H1 (cell line): ENCODE data around the gene ARFGAP3. TPM values are rescaled to one million over a fixed set of nuclear protein-coding genes. Genes with fewer than 3 reads are reported as not detected.

Source experiments
- CTCF ChIA-PET: fragments of 300-600 bp; sonication (Branson Sonifier 250); formaldehyde crosslinking; loops from one replicate; lab custom pipeline; 2021; ENCODE audit not compliant: partially characterized antibody; lab: Charles Lee
- POLR2A ChIA-PET: fragments of 300-600 bp; sonication (Branson Sonifier 250); formaldehyde crosslinking; loops from one replicate; lab custom pipeline; 2021; ENCODE audit warnings: inconsistent platforms; ENCODE audit not compliant: partially characterized antibody; lab: Charles Lee
- DNase-seq, 2 experiments: peaks; one replicate each; pipeline versions ENCODE4 v3.0.0 to v3.0.0-alpha.2; 2010 to 2022; ENCODE audit warnings: low spot score in 2 of 2, low read depth in 1 of 2, mixed read lengths in 1 of 2
- FAIRE-seq: peaks from 2 replicates; lab custom pipeline; 2011; peaks lifted over from hg19 to GRCh38; lab: Jason Lieb, UNC
- H2AFZ ChIP-seq: 2 replicates; pipeline ENCODE4 v1.8.1; 2012; ENCODE audit warnings: low read length, inconsistent platforms
- H2AK5ac ChIP-seq: 2 replicates; pipeline ENCODE4 v1.6.1; 2013; ENCODE audit warnings: low read depth, low read length
- H2BK120ac ChIP-seq: replicated peaks from 2 replicates; pipeline ENCODE3; 2013; ENCODE audit warnings: low read depth, low read length, inconsistent platforms
- H2BK12ac ChIP-seq: 2 replicates; pipeline ENCODE4 v1.6.1; 2013; ENCODE audit warnings: low read depth, low read length
- H2BK15ac ChIP-seq: 2 replicates; pipeline ENCODE4 v1.6.1; 2013; ENCODE audit warnings: low read length
- H2BK20ac ChIP-seq: 2 replicates; pipeline ENCODE4 v1.6.1; 2013; ENCODE audit warnings: low read length
- H2BK5ac ChIP-seq: 2 replicates; pipeline ENCODE4 v1.6.1; 2013; ENCODE audit warnings: low read depth, low read length
- H3K14ac ChIP-seq: 2 replicates; pipeline ENCODE4 v1.6.1; 2013; ENCODE audit warnings: inconsistent platforms; ENCODE audit not compliant: insufficient read length
- H3K18ac ChIP-seq: 2 replicates; pipeline ENCODE4 v1.6.1; 2013; ENCODE audit warnings: low read length; ENCODE audit errors: extremely low read depth
- H3K23ac ChIP-seq: 2 replicates; pipeline ENCODE4 v1.6.1; 2013; ENCODE audit warnings: inconsistent platforms; ENCODE audit not compliant: insufficient read length
- H3K23me2 ChIP-seq: 2 replicates; pipeline ENCODE4 v1.6.1; 2013; ENCODE audit warnings: low read depth, low read length
- H3K27ac ChIP-seq: 2 replicates; pipeline ENCODE4 v1.6.1; 2011; ENCODE audit warnings: low read depth, low read length, inconsistent platforms
- H3K27me3 ChIP-seq, 4 experiments: replicated peaks in 1 of 4; 1 replicate in 1 of 4; 2 replicates in 3 of 4; pipeline versions ENCODE4 v1.6.1 to v1.8.1; 2011 to 2013; ENCODE audit warnings: low read length in 3 of 4, mild to moderate bottlenecking in 3 of 4, inconsistent platforms in 2 of 4, mixed read lengths in 2 of 4, moderate library complexity in 1 of 4; ENCODE audit not compliant: control insufficient read depth in 3 of 4, insufficient read depth in 3 of 4; ENCODE audit errors: extremely low read depth in 1 of 4
- H3K36me3 ChIP-seq, 4 experiments: 2 replicates each; pipeline versions ENCODE4 v1.6.1 to v1.8.1; 2011 to 2013; ENCODE audit warnings: mild to moderate bottlenecking in 4 of 4, low read length in 3 of 4, moderate library complexity in 2 of 4, control low read depth in 1 of 4, inconsistent platforms in 1 of 4; ENCODE audit not compliant: insufficient read depth in 4 of 4, control insufficient read depth in 2 of 4
- H3K4ac ChIP-seq: replicated peaks from 2 replicates; pipeline ENCODE3; 2013; ENCODE audit warnings: low read length, low read depth, mixed read lengths, inconsistent platforms; ENCODE audit not compliant: insufficient read length
- H3K4me1 ChIP-seq, 4 experiments: replicated peaks in 1 of 4; 1 replicate in 1 of 4; 2 replicates in 3 of 4; pipeline versions ENCODE4 v1.6.1 to v1.8.1; 2011 to 2013; ENCODE audit warnings: low read length in 3 of 4, inconsistent platforms in 2 of 4, mixed read lengths in 1 of 4; ENCODE audit not compliant: insufficient read depth in 4 of 4, control insufficient read depth in 3 of 4
- H3K4me2 ChIP-seq, 2 experiments: 2 replicates each; pipeline versions ENCODE4 v1.6.1 to v1.8.1; 2011 to 2013; ENCODE audit warnings: low read depth in 2 of 2, low read length in 2 of 2, control low read depth in 1 of 2, inconsistent platforms in 1 of 2, mild to moderate bottlenecking in 1 of 2; ENCODE audit not compliant: insufficient read depth in 1 of 2
- H3K4me3 ChIP-seq, 4 experiments: fragments of 200-600, 300-600 bp in 1 of 4; sonication (generic), shearing (Covaris generic), sonication (Bioruptor Twin) in 1 of 4; 2 replicates each; pipeline versions ENCODE4 v1.5.1 to v1.8.1; 2011 to 2016; ENCODE audit warnings: low read length in 4 of 4, low read depth in 3 of 4, control low read depth in 2 of 4, inconsistent platforms in 2 of 4, mild to moderate bottlenecking in 2 of 4, mixed read lengths in 1 of 4, moderate library complexity in 1 of 4; ENCODE audit not compliant: insufficient read depth in 2 of 4; ENCODE audit errors: extremely low read depth in 1 of 4
- H3K56ac ChIP-seq: replicated peaks from 2 replicates; pipeline ENCODE3; 2013; ENCODE audit warnings: low read depth, mild to moderate bottlenecking, mixed read lengths, low read length, inconsistent platforms; ENCODE audit not compliant: insufficient read length
- H3K79me1 ChIP-seq: 2 replicates; pipeline ENCODE4 v1.6.1; 2013; ENCODE audit warnings: low read depth, low read length, control low read depth
- H3K79me2 ChIP-seq, 2 experiments: 2 replicates each; pipeline versions ENCODE4 v1.6.1 to v1.8.1; 2012 to 2013; ENCODE audit warnings: low read length in 2 of 2, mild to moderate bottlenecking in 2 of 2, inconsistent platforms in 1 of 2; ENCODE audit not compliant: insufficient read depth in 2 of 2, control insufficient read depth in 1 of 2
- H3K9ac ChIP-seq, 4 experiments: replicated peaks in 1 of 4; 1 replicate in 1 of 4; 2 replicates in 3 of 4; pipeline versions ENCODE4 v1.6.1 to v1.8.1; 2011 to 2013; ENCODE audit warnings: low read depth in 3 of 4, low read length in 3 of 4, control low read depth in 2 of 4, mild to moderate bottlenecking in 2 of 4, moderate library complexity in 2 of 4, inconsistent platforms in 1 of 4; ENCODE audit errors: extremely low read depth in 1 of 4
- H3K9me3 ChIP-seq, 2 experiments: 2 replicates each; pipeline versions ENCODE4 v1.6.1 to v1.8.1; 2012 to 2013; ENCODE audit warnings: mild to moderate bottlenecking in 2 of 2, moderate library complexity in 2 of 2, control low read depth in 1 of 2, inconsistent platforms in 1 of 2, low read depth in 1 of 2, low read length in 1 of 2, mixed read lengths in 1 of 2; ENCODE audit not compliant: insufficient read depth in 2 of 2
- H4K20me1 ChIP-seq, 2 experiments: replicated peaks in 1 of 2; 2 replicates each; pipeline versions ENCODE3 to v1.8.1; 2011 to 2013; ENCODE audit warnings: inconsistent platforms in 2 of 2, low read length in 2 of 2, mild to moderate bottlenecking in 1 of 2; ENCODE audit not compliant: insufficient read depth in 2 of 2, control insufficient read depth in 1 of 2
- H4K5ac ChIP-seq: 2 replicates; pipeline ENCODE4 v1.6.1; 2013; ENCODE audit warnings: low read length, low read depth, mixed read lengths, inconsistent platforms; ENCODE audit not compliant: insufficient read length
- H4K8ac ChIP-seq: 2 replicates; pipeline ENCODE4 v1.8.0; 2013; ENCODE audit warnings: mild to moderate bottlenecking, moderate library complexity, low read length, inconsistent platforms; ENCODE audit not compliant: insufficient read depth; ENCODE audit errors: extremely low read depth
- H4K91ac ChIP-seq: replicated peaks from 2 replicates; pipeline ENCODE3; 2013; ENCODE audit warnings: low read length, mixed read lengths, inconsistent platforms; ENCODE audit not compliant: insufficient read length
- BCL11A ChIP-seq, 2 experiments: IDR thresholded peaks; one replicate each; pipeline ENCODE4 v1.6.1; 2011; ENCODE audit warnings: low read depth in 2 of 2, low read length in 2 of 2, mild to moderate bottlenecking in 2 of 2
- CBX8 ChIP-seq: fragments of 300-800, 300-1000 bp; sonication (generic); IDR thresholded peaks from 2 replicates; pipeline ENCODE4 v1.7.1; 2016; ENCODE audit warnings: low read depth, low read length, borderline replicate concordance
- CHD1 ChIP-seq: IDR thresholded peaks from 2 replicates; pipeline ENCODE4 v1.6.1; 2012; ENCODE audit warnings: low read depth, low read length, improper control_type of control experiment
- GTF2F1 ChIP-seq: IDR thresholded peaks from 2 replicates; pipeline ENCODE4 v1.6.1; 2012; ENCODE audit warnings: low read depth, low read length, improper control_type of control experiment, borderline replicate concordance
- JUND ChIP-seq: IDR thresholded peaks from 2 replicates; pipeline ENCODE4 v1.6.1; 2011; ENCODE audit warnings: mild to moderate bottlenecking, improper control_type of control experiment, low read length
- KDM5A ChIP-seq: fragments of 200-600 bp; IDR thresholded peaks from 2 replicates; pipeline ENCODE4 v1.7.1; 2012; ENCODE audit warnings: mild to moderate bottlenecking, low read length, inconsistent platforms, mixed read lengths
- WGBS, 2 experiments: shearing (Covaris generic) in 1 of 2; methylation state at CpG; one replicate each; pipeline versions ENCODE4 v1.1.6 to v1.1.7; 2013 to 2015; ENCODE audit warnings: low lambda C conversion rate in 2 of 2, mixed read lengths in 2 of 2, inconsistent platforms in 1 of 2, low coverage in 1 of 2, missing lambda C conversion rate in 1 of 2; ENCODE audit not compliant: insufficient replicate concordance in 2 of 2, insufficient coverage in 1 of 2, insufficient read length in 1 of 2; ENCODE audit errors: extremely low coverage in 1 of 2, missing lambda C conversion rate in 1 of 2; 5-methylcytosine and 5-hydroxymethylcytosine counted together
- polyA plus RNA-seq, 7 experiments: library from polyadenylated mRNA; depleted of rRNA in 3 of 7; stranded (reverse) in 5 of 7; unstranded in 2 of 7; fragments of >200 nt in 5 of 7; fragments of 200-250 nt in 2 of 7; gene quantifications; 1 replicate in 5 of 7; 2 replicates in 1 of 7; 4 replicates in 1 of 7; pipeline versions ENCODE4 v1.2.1 to v1.2.3, GENCODE V29; 2011 to 2013; ENCODE audit warnings: missing spikeins in 2 of 7, mixed read lengths in 2 of 7
- total RNA-seq: library from RNA; stranded (reverse); fragmentation: NEBNext Ultra II Directional; extraction: Animal tissue kit (Norgen Biotek cat#: 25700); gene quantifications from 2 replicates; pipeline ENCODE4 v1.2.1, GENCODE V29; 2021

Gene ARFGAP3
- total and polyA plus RNA-seq, 2 of the 8 experiments (the other 6 are each of a cell fraction or from before 2014, with no cell fraction given), result 9.7 to 16.0 TPM

GRCh38 chr22:42893371-42894150 is 36.5 kb upstream of the ARFGAP3 start:
- Histone ChIP-seq H3K36me3 (peaks cover 1 to 8% (median 7%) of the 10 kb centered on the region in 4 experiments; a peak in 5 of 8 replicates), H2AK5ac (no peak overlapping the region), H3K4me2 (no peak overlapping the region), H3K4me3 (no peak overlapping the region), H3K4ac (no peak overlapping the region), H4K5ac (no peak overlapping the region), H3K18ac (no peak overlapping the region), H4K8ac (no peak overlapping the region), H3K27me3 (no peaks in the 10 kb centered on the region), H2BK120ac (no peak overlapping the region), H4K20me1 (peaks cover 3 to 16% of the 10 kb centered on the region in 2 experiments), H3K27ac (no peak overlapping the region), H3K23me2 (no peaks in the 10 kb centered on the region; the same call in 1 of the 2 replicates), H3K79me1 (peaks cover 4% of the 10 kb centered on the region; the same call in 1 of the 2 replicates), H2AFZ (no peak overlapping the region), H3K23ac (no peak overlapping the region), H3K9ac (no peak overlapping the region), H4K91ac (no peak overlapping the region), H3K56ac (no peak overlapping the region), H2BK12ac (no peak overlapping the region), H2BK15ac (no peak overlapping the region), H3K4me1 (no peaks in the 10 kb centered on the region; a peak in 1 of 7 replicates), H3K14ac (no peak overlapping the region), H2BK5ac (no peak overlapping the region), H3K79me2 (peaks cover 0 to 8% of the 10 kb centered on the region in 2 experiments; a peak in 1 of 4 replicates), H2BK20ac (no peak overlapping the region), H3K9me3 (no peaks in the 10 kb centered on the region)
- FAIRE-seq, result no peak
- 93% methylated on average over 18 of the region's 25 CpGs; no CpG with 5 or more reads in 1 of the 2 experiments for WGBS, 2 experiments
- TF ChIP-seq CBX8, result no peak
- no peak for TF ChIP-seq JUND
- TF ChIP-seq BCL11A (IDR thresholded peaks at IDR 0.05; ENCODE audit: low read depth in 2 of 2, low read length in 2 of 2), result no peak
- no peak for TF ChIP-seq KDM5A
- TF ChIP-seq CHD1, result no peak
- TF ChIP-seq GTF2F1, result no peak
- DNase-seq, result no peak
- CTCF ChIA-PET, result interaction anchor here (0.7 to 4.2 kb wide), 12 partner anchors 10 to 974 kb away, joined by 3 to 38 read pairs (median 4); no protein-coding TSS in a partner anchor
- POLR2A ChIA-PET, result interaction anchor here (1.1 to 2.2 kb wide), 3 partner anchors 8 to 122 kb away, joined by 3 to 9 read pairs (median 4); partner anchors contain the start of gene PACSIN2
